KMS-11 (cell line): Measurements from ENCODE around the gene MTHFR.

Experiments used
- H2AFZ ChIP-seq: fragments of 200-600 bp; sonication (generic); 2 replicates; pipeline ENCODE4 v1.6.1; 2016; ENCODE audit warnings: antibody characterized with exemption, mixed run types, low read depth
- H3K27ac ChIP-seq: fragments of 200-600 bp; sonication (generic); 2 replicates; pipeline ENCODE4 v1.6.1; 2016; ENCODE audit warnings: mild to moderate bottlenecking, mixed run types
- H3K27me3 ChIP-seq: fragments of 200-600 bp; sonication (generic); 2 replicates; pipeline ENCODE4 v1.6.1; 2017; ENCODE audit warnings: mild to moderate bottlenecking, low read depth, mixed run types, moderate library complexity; ENCODE audit not compliant: insufficient read depth
- H3K36me3 ChIP-seq: fragments of 200-600 bp; sonication (generic); 2 replicates; pipeline ENCODE4 v1.6.1; 2017; ENCODE audit warnings: mild to moderate bottlenecking, mixed run types; ENCODE audit not compliant: insufficient read depth
- H3K4me1 ChIP-seq: fragments of 200-600 bp; sonication (generic); 2 replicates; pipeline ENCODE4 v1.6.1; 2016; ENCODE audit warnings: mild to moderate bottlenecking, low read depth, mixed run types; ENCODE audit not compliant: poor library complexity, severe bottlenecking
- H3K4me2 ChIP-seq: fragments of 200-600 bp; sonication (generic); 2 replicates; pipeline ENCODE4 v1.7.0; 2016; ENCODE audit warnings: mild to moderate bottlenecking, mixed run types
- H3K4me3 ChIP-seq: fragments of 200-600 bp; sonication (generic); IDR thresholded peaks from 2 replicates; pipeline ENCODE4 v1.6.1; 2017; ENCODE audit warnings: low read depth, low read length, mixed read lengths; ENCODE audit not compliant: insufficient read depth
- H3K79me2 ChIP-seq: fragments of 200-600 bp; sonication (generic); 2 replicates; pipeline ENCODE4 v1.6.1; 2016; ENCODE audit warnings: low read depth, mixed run types; ENCODE audit not compliant: insufficient read depth
- H3K9ac ChIP-seq: fragments of 200-600 bp; sonication (generic); 2 replicates; pipeline ENCODE4 v1.6.1; 2016; ENCODE audit warnings: mild to moderate bottlenecking, mixed run types
- H4K20me1 ChIP-seq: fragments of 200-600 bp; sonication (generic); 2 replicates; pipeline ENCODE4 v1.6.1; 2016; ENCODE audit warnings: mild to moderate bottlenecking, mixed run types; ENCODE audit not compliant: insufficient read depth
- TF ChIP-seq, protein P1 (sequence below): fragments of 200-600 bp; sonication (generic); conservative IDR thresholded peaks from 2 replicates; pipeline ENCODE4 v1.6.1; 2017; ENCODE audit warnings: low read depth, mild to moderate bottlenecking, antibody characterized with exemption, low read length, moderate library complexity, mixed read lengths

The MTHFR gene

DNA sequence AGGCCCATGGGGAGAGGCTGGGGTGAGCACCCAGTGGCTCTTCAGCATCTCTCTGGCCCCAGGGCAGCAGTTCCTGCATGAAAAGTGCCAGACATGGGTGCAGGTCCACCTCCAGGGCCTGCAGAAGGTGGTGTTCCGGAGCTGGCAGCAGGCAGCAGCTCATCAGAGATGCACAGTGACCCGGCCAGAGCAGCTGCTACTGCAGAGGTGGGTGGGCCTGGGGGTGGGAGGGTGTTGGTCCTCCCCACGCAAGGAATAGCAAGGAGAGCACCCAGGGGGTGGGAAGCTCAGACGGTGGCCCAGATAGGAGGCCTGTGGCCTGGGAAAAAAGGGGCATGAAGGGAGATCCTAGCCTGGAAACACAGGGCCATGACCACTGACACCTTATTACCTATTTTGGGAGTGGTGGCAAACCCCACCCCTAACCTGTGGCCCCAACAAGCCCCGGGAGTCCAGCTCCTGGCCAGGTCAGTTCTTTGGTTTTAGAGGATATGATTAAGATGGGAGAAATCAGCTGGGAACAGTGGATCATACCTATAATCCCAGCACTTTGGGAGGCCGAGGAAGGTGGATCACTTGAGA, 23.5 kb downstream of the MTHFR start:
- TF ChIP-seq, protein P1, sequence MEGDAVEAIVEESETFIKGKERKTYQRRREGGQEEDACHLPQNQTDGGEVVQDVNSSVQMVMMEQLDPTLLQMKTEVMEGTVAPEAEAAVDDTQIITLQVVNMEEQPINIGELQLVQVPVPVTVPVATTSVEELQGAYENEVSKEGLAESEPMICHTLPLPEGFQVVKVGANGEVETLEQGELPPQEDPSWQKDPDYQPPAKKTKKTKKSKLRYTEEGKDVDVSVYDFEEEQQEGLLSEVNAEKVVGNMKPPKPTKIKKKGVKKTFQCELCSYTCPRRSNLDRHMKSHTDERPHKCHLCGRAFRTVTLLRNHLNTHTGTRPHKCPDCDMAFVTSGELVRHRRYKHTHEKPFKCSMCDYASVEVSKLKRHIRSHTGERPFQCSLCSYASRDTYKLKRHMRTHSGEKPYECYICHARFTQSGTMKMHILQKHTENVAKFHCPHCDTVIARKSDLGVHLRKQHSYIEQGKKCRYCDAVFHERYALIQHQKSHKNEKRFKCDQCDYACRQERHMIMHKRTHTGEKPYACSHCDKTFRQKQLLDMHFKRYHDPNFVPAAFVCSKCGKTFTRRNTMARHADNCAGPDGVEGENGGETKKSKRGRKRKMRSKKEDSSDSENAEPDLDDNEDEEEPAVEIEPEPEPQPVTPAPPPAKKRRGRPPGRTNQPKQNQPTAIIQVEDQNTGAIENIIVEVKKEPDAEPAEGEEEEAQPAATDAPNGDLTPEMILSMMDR, result no peak
- H3K4me2 ChIP-seq, result no peak overlapping the region
- H3K27ac ChIP-seq, result no peak overlapping the region
- H3K27me3 ChIP-seq, result peaks cover 5% of the 10 kb centered on the region; the same call in 1 of the 2 replicates
- H3K36me3 ChIP-seq, result no peaks in the 10 kb centered on the region
- no peak overlapping the region for H2AFZ ChIP-seq
- H3K4me1 ChIP-seq, result no peaks in the 10 kb centered on the region
- no peak overlapping the region for H3K4me3 ChIP-seq
- H4K20me1 ChIP-seq, result no peaks in the 10 kb centered on the region
- no peaks in the 10 kb centered on the region for H3K79me2 ChIP-seq
- H3K9ac ChIP-seq, result no peak overlapping the region

DNA sequence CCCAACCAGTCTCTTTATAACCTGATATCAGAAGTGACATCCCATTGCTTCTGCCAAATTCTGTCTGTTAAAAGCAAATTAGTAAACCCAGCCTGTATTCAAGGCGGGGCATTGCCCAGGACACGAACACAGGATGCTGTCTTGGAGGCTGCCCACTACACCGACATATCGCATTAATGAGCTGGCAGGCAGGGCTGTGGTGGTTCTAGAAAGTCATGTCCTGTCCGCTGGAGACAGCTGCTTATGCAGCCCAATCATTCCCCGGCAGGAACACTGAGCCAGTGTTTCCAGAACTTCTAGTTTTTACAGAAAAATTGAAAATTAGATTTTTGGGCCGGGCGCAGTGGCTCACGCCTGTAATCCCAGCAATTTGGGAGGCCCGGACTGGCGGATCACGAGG, 24.5 kb downstream of the MTHFR start:
- no peaks in the 10 kb centered on the region for H4K20me1 ChIP-seq
- no peaks in the 10 kb centered on the region for H3K4me1 ChIP-seq
- H3K79me2 ChIP-seq, result no peaks in the 10 kb centered on the region
- H3K4me2 ChIP-seq, result no peak overlapping the region
- no peak overlapping the region for H3K4me3 ChIP-seq
- TF ChIP-seq, protein P1, result no peak
- no peak overlapping the region for H3K27ac ChIP-seq
- no peak overlapping the region for H2AFZ ChIP-seq
- H3K27me3 ChIP-seq, result peaks cover 8% of the 10 kb centered on the region; the same call in 1 of the 2 replicates
- no peaks in the 10 kb centered on the region for H3K36me3 ChIP-seq
- no peak overlapping the region for H3K9ac ChIP-seq

DNA sequence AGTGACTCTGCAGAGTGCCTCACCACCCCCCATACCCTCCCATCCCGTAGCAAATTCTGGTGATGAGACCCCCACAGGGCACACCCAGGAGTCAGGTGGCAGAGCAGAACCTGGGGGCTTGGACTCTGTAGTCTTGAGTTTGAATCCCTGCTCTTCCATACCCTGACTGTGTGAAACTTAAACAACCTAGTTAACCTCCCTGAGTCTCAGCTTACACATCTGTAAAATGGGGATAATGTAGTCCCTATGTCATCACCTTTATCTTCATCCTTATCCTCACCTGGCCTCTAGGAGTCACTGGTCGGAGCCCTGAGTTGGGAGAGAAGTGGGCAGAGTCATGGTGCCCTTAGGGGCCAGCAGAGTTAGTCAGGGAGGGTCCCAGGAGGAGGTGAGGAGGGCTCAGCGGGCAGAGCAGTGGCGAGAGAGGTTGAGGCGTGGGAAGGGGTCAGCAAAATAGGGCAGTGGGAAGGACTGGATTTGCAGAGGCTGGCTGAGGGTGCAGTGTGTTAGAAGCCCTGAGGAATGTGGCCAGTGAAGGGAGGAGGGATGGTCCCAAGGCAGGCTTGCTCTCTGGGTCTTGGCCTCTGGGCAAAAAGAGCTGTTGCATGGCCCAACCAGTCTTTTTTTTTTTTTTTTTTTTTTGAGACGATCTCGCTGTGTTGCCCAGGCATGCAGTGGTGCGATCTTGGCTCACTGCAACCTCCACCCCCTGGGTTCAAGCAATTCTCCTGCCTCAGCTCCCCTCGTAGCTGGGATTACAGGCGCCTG, 25.2 kb downstream of the MTHFR start:
- Histone ChIP-seq H3K36me3 (no peaks in the 10 kb centered on the region), H3K4me1 (no peaks in the 10 kb centered on the region), H3K4me3 (no peak overlapping the region), H4K20me1 (no peaks in the 10 kb centered on the region), H2AFZ (no peak overlapping the region), H3K79me2 (no peaks in the 10 kb centered on the region), H3K27ac (no peak overlapping the region), H3K9ac (no peak overlapping the region), H3K27me3 (peaks cover 8% of the 10 kb centered on the region; the same call in 1 of the 2 replicates), H3K4me2 (no peak overlapping the region)
- TF ChIP-seq, protein P1, result no peak

DNA sequence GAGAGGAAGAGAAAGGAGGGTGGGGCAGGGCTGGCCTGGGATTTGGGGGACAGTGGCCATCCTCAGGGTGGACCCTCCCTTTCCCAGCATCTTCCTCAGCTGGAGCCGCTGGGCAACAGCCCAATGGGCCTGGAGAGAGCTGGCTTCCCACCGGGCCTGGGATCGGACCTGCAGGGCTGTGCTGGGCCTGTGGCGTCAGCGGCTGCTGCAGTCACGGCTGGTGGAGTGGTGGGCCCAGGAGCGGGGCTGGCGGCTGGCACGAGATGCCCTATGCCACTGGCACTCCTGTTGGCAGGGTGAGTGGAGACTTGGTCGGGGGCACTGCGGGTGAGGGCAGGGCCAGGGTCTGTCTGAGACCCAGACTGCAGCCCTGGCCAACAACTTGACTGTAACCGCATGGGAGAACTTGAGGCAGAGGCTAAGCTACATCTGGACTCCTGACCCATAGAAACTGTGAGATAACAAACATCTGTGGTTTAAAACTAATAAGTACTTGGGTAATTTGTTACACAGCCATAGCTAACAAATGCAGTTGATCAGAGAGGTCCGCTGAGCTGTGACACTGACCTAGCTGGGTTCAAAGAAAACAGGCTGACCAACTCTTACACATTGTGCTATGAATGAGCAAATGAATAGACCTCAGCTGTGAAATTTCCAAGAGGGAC, 25.9 kb downstream of the MTHFR start:
- TF ChIP-seq, protein P1, result no peak
- H3K36me3 ChIP-seq, result no peaks in the 10 kb centered on the region

More for the DNA sequence above, 25.9 kb downstream of the MTHFR start:
- Histone ChIP-seq H3K79me2 (no peaks in the 10 kb centered on the region), H3K9ac (no peak overlapping the region), H3K4me3 (no peak overlapping the region), H3K27me3 (peaks cover 11% of the 10 kb centered on the region; the same call in 1 of the 2 replicates), H3K4me1 (no peaks in the 10 kb centered on the region), H3K27ac (no peak overlapping the region), H4K20me1 (no peaks in the 10 kb centered on the region), H2AFZ (no peak overlapping the region), H3K4me2 (no peak overlapping the region)
